SK-MEL-5 (cell line): ENCODE data around the gene CD63. TPM values are rescaled to one million over a fixed set of nuclear protein-coding genes. Genes with fewer than 3 reads are reported as not detected.

ENCODE experiments used
- DNase-seq: peaks from one replicate; pipeline ENCODE4 v3.0.0-alpha.2; 2016; ENCODE audit warnings: low read depth, low spot score
- in situ Hi-C: cut with HindIII; loops from 2 replicates; pipeline ENCODE4 v1.10.0; 2016; ENCODE audit warnings: low sequenced_read_pairs, high pct_unique_total_duplicates, low pct_unique_long_range_greater_than_20kb
- total RNA-seq: library from RNA; depleted of rRNA; stranded (reverse); fragments of >200 nt; shearing (Covaris generic); gene quantifications from 2 replicates; pipeline ENCODE4 v1.2.3, GENCODE V29; 2014

Gene CD63
- total RNA-seq, 1 experiment from 2014 or later, result 3,613 TPM

DNA sequence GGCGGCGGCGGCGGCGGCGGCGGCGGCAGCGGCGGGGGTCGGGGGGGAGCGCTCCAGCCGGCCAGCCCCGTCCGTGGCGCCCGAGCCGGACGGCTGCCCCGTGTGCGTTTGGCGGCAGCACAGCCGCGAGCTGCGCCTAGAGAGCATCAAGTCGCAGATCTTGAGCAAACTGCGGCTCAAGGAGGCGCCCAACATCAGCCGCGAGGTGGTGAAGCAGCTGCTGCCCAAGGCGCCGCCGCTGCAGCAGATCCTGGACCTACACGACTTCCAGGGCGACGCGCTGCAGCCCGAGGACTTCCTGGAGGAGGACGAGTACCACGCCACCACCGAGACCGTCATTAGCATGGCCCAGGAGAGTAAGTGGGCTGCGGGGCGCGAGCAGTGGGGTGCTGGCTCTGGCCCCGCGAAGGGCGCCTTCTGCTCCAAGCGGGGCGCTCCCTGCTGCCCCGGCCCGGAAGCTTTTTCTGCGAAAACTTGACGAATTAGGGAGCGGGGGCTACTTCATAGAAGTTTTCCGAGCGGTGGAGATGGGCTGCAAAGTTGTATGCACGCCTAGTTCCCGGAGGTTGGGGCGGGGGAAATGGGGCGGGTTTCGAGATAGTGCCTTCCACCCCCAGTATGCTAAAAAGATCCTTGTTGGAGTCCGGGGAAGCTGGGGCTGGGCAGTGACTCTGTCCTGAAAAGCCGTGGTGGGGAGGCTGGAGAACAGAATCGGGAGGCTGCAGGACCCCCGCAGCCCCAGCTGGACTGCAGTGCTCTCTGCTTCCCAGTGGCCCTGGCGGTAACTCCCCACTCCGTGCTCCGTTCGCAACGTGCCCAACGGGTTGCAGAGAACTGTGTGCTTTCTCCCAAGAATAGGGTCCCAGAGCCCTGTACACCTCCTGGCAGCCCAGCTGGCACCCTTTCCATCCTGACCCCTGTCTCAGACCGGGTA, 14.9 kb upstream of the CD63 start:
- peak; percentile 54 for DNase-seq
- in situ Hi-C loops, result no loop called here

DNA sequence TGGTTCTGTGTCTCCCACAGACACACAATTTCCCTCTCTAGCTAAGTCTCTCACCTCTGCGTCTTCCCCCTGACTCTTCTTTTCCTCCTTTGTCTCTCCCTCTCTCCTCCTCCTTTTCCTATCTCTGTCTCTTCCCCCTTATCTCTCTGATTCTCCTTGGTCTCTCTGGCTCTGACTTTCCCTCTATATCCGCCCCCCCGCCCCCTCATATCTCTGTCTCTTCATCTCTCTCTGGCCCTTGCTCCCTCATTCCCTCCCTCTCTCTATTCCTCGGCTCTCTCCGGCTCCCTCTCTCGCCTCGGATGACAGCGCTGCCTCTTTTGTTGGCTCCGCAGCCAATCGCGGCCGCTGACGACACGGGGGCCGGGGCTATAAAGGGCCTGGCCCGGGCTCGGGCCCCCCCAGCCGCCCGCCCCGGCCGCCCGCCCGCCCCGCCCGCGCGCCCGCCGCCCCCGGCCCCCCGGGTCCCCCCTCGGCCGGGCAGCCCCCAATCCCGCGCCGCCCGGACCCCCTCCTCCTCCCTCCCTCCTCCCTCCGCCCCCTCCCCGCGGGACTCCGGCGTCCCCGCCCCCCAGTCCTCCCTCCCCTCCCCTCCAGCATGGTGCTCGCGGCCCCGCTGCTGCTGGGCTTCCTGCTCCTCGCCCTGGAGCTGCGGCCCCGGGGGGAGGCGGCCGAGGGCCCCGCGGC, 14.1 kb upstream of the CD63 start, which contains the start of gene GDF11:
Gene GDF11, plus strand, starts transcription at position 404 of the 687 bp plus-strand sequence. Its CDS starts 195 bp downstream, at position 599.
- peak; percentile 76 for DNase-seq
- in situ Hi-C loops, result no loop called here

- in situ Hi-C loops, result no loop called here
- no peak for DNase-seq
These were observed 13.3 kb upstream of the CD63 start for GRCh38 chr12:55741931-55742680.

DNA sequence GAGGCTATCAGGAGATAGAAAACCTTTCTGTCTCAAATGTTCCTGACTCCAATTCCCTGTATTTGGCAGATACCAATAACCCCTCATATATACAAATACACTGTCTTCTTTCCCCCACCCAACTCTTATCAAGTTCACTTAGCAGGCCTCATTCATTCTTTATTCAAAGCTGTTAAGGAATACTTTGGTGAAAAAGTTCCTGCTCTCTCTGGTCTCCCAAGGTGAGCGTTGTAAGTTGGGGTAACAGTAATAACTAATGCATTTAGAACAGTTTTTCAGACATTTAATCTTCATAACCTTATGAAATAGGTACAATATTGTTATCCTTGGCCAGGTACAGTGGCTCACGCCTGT, 10.2 kb upstream of the CD63 start:
- DNase-seq, result no peak
- in situ Hi-C loops, result no loop called here

DNA sequence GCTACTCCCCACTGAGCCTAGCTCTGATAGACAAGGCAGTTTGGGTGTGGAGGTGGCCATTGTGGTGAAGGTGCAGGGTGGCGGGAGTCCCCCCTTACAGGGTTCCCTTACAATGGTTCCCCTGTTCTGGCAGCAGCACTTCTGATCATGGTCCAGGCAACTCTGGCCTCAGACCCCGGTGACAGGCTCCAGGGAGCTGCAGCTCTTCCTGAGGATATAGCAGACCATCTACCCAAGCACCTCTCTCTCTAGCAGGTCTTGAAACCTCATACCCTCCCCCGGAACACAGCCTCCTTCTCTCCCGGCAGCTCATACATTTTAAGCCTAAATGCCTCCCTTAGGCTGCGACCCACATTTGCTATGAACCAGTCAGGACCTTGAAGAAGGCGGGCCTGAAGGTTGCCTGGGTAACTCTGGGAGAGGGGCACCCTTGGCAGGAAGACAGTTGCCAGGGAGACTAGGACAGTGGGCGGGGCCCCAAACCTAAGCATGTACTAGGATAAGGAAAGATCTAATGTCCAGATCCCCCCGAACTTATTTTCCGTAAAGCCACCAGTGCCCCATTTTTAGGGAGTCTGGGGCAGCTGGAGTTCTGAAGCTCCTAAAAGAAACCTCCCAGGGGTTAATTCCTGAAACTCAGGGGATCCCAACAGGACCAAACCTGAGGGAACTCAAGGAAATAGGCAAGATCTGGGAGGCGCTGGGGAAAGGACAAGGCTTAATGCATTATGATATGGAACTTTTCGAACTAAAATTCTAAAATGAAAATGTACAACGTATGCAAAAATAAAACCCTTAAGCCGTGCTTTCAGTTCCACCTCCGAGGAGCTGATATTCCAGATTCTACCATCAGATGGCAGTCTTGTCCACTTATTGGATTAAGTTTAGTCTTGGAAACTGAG, 9.6 kb upstream of the CD63 start:
- in situ Hi-C loops, result no loop called here
- peak; percentile 93 for DNase-seq

- in situ Hi-C loops, result no loop called here
- DNase-seq, result no peak
These were observed 8.8 kb upstream of the CD63 start for GRCh38 chr12:55737581-55738122.

DNA sequence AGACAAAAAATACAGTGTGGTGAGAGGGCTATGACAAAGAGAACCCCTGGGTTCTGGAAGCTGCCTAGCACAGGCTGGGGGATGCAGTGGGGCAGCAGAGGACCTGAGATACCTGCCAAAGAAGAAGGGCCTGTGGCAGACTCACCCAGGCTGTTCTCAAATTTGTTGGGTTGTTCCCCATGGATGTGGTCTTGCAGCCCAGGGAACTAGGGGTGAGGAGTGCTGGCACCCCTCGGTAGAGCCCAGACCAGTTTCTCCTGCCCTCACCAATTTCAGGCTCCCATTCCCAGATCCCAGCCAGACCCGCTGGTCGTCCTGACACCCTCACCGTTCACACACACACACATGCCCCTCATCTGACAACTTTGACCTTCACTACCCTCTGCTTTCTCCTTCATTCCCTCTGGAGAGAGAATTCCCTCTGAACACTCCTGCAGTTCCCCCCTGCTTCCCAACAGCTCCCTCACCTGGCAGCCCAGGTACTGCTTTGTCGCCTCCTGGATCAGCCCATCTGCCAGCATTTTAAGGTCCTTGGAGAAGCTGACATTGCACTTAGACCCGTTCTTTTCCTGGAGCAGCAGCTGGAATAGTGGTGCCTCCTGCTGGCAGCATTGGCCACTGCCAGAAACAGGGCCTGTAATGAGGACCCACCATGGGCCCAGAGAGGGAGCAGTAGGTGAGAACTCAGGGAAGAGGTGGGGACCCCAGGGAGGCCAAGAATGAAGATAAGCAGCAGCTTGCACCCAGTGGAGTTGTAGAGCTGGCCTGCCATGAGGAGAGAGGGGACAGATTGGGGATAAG, 8.2 kb upstream of the CD63 start:
- in situ Hi-C loops, result no loop called here

DNA sequence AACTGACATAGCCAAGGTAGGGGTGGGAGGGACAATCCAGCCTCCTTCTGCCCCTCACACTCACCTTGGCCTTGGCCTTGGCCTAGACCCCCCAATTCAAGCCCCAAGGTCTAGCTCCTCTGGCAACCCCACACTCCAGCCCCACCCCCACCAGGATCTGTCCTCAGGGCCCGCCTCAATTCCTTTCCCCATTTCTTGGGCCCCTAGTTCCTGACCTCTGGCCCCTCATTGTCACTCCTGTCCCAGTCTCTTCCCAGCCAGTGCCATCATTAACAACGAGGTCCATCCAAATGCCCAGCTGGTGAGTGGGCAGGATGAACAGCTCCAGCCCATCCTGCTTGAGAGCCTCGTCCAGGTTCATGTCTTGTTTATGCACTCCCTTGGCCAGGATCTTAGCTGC, 7.3 kb upstream of the CD63 start:
- in situ Hi-C loops, result no loop called here

More for the DNA sequence above, 8.2 kb upstream of the CD63 start:
- peak; percentile 89 for DNase-seq

DNA sequence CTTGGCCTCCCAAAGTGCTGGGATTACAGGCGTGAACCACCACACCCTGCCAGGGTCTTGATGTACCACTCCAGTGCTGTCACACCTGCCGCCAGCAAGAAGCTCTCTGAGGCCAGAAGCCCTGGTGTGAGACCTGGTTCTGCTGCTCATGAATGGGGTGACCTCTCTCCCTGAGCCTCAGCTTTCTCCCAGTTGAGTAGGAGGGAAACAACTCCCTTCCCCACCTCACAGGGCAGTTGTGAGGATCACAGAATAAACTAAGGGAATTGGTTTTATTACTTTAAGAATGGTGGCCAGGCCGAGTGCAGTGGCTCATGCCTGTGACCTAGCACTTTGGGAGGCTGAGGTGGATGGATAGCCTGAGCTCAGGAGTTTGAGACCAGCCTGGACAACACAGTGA, 5.8 kb upstream of the CD63 start:
- DNase-seq, result no peak
- in situ Hi-C loops, result no loop called here

More for the DNA sequence above, 7.3 kb upstream of the CD63 start:
- no peak for DNase-seq

GRCh38 chr12:55733858-55734257, 5.0 kb upstream of the CD63 start:
- in situ Hi-C loops, result no loop called here
- DNase-seq, result no peak

GRCh38 chr12:55733021-55733555, 4.3 kb upstream of the CD63 start:
- DNase-seq, result no peak
- in situ Hi-C loops, result no loop called here

- no peak for DNase-seq
- in situ Hi-C loops, result no loop called here
These were observed 3.5 kb upstream of the CD63 start for GRCh38 chr12:55732288-55732687.

DNA sequence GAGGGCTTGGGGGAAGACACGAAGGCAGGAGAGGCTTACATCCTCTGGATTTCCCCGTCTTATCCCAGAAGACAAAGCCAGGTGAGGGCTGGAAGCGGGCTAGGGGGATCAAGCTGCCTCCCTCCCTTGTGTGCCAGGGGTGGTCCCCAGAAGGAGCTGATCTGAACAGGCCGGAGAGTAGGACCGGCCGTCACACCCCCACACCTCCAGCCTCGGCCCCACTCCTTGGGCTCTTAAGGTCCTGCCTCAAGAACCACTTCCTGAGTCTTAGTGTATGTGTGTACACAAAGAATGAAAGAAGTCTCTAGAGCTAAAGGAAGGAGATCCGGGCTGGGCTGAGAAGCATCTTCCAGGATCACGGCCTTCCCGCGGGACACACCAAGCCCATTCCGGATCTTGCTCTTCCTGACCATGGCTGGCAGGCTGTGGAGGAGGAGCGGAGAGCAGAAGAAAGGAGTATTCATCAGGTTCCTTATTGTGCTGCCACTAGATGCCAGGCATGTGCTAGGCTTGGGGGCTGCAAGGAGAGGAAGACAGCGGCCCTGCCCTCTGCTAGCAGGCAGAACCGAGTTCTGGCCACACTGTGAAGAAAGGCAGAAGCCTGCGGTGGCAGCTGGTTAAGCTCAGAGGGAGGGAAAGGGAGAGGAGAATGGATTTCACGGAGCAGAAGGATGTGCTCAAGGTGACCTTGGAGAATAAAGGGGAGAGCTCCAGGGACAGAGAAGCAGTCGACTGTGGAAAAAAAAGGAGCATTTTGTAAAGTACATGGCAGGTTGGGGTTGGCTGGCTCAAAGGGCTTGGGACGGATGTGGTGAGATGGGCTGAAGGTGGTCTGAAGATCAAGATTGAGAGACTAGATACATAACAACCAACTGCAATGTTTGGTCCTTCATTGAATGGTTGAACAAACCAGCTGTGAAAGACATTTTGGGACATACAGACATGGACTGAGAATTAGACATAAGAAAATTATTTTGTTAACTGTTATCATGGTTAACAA, 1.3 kb upstream of the CD63 start:
- DNase-seq, result peak; percentile 91
- in situ Hi-C loops, result no loop called here

DNA sequence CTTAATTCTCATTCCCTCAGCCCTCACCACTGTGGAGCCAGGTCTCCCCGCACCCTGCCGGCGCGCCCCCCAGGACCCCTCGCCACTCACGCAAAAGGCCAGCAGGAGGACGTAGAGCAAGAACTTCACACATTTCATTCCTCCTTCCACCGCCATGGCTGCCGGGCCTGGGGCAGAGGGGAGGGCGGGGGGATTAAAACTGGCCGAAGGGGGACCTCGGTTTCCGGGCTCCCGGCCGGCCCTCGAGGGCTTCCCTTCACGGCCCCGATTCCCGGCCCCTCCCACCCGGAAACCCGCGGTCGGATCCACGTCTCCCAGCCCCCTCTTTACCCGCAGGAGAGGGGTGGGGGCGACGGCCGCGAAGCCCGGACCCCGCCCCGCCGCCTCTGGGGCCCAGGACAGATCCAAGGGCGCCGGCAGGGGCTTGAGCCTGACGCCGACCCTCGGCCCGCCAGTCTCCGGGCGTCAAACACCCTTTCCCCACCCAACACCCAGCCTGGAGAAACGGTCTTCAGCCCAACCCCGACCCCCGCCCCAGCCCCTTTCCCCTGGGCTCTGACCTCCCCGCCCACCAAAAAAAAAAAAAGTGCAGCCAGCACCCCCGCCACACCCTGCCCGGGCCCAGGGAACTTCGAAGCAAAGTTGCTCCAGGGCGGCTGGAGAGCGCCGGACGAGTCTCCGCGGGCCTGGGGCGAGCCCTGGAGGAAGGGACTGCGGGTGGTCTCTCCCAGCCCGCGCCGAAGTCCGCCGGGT, 447 bp downstream of the CD63 start:
- in situ Hi-C loops, result no loop called here
- DNase-seq, result peak; percentile 77
